ENCODE data around the gene ASCL5. TPM values are rescaled to one million over a fixed set of nuclear protein-coding genes. Genes with fewer than 3 reads are reported as not detected.

ASCL5 gene
- total and polyA plus RNA-seq, 2 of the 13 experiments (the other 11 are each of a cell fraction or from before 2014, with no cell fraction given): not detected

- ATAC-seq: no peak
Measured at GRCh38 chr1:201108614-201109013, 18.4 kb downstream of the ASCL5 start.

More at GRCh38 chr1:201108614-201109013, 18.4 kb downstream of the ASCL5 start:
- no peak overlapping the region for H3K4me3 ChIP-seq (replicated peaks in 1 of 3; ENCODE audit: insufficient read depth in 1 of 3, low read depth in 2 of 3, low read length in 3 of 3)
- DNase-seq (ENCODE audit: low spot score) (no peak), FAIRE-seq (no peak)
- H3K27ac ChIP-seq (ENCODE audit: extremely low read length, insufficient read depth, low read length): no peak overlapping the region
- CTCF ChIA-PET (ENCODE audit: low intra/inter-chr PET ratio, low total read pairs): no interaction called here
- no peak overlapping the region for H3K4me2 ChIP-seq (ENCODE audit: low read depth, low read length)
- peaks cover 0 to 17% of the 10 kb centered on the region in 2 experiments; a peak in 3 of 5 replicates for H3K27me3 ChIP-seq (ENCODE audit: control insufficient read depth in 1 of 2, insufficient read depth in 2 of 2, low read length in 2 of 2)
- H3K79me2 ChIP-seq (ENCODE audit: insufficient read depth, low read length): no peaks in the 10 kb centered on the region
- no peak overlapping the region for H3K9ac ChIP-seq (ENCODE audit: insufficient read depth, low read depth, low read length)
- intact Hi-C loops (cut with micrococcal nuclease; ENCODE audit: unreplicated experiment) (no loop called here), in situ Hi-C loops (cut with HindIII; ENCODE audit: extremely low pct_ligation_motif_present, low pct_unique_long_range_greater_than_20kb) (no loop called here)
- TF ChIP-seq FLYWCH1 (CRISPR knock-in tag; IDR thresholded peaks at IDR 0.05) (no peak), ETV5 (CRISPR knock-in tag; IDR thresholded peaks at IDR 0.05; ENCODE audit: borderline replicate concordance) (no peak), SRSF1 (optimal IDR thresholded peaks at IDR 0.05; ENCODE audit: low read depth, low read length) (no peak), PLRG1 (conservative IDR thresholded peaks at IDR 0.05) (no peak), HNRNPUL1 (IDR thresholded peaks at IDR 0.05; ENCODE audit: low read depth, low read length) (no peak), IRF1 (CRISPR knock-in tag; IDR thresholded peaks at IDR 0.05; ENCODE audit: low read depth) (no peak), ZFX (CRISPR knock-in tag; IDR thresholded peaks at IDR 0.05; ENCODE audit: low read depth) (no peak), KAT8 (CRISPR knock-in tag; IDR thresholded peaks at IDR 0.05) (no peak), ZNF777 (CRISPR knock-in tag; IDR thresholded peaks at IDR 0.05) (no peak), ZFP37 (CRISPR knock-in tag; IDR thresholded peaks at IDR 0.05; ENCODE audit: borderline replicate concordance) (no peak), SIX1 (CRISPR knock-in tag; IDR thresholded peaks at IDR 0.05; ENCODE audit: borderline replicate concordance) (no peak)
- TF ChIP-seq, protein P1, sequence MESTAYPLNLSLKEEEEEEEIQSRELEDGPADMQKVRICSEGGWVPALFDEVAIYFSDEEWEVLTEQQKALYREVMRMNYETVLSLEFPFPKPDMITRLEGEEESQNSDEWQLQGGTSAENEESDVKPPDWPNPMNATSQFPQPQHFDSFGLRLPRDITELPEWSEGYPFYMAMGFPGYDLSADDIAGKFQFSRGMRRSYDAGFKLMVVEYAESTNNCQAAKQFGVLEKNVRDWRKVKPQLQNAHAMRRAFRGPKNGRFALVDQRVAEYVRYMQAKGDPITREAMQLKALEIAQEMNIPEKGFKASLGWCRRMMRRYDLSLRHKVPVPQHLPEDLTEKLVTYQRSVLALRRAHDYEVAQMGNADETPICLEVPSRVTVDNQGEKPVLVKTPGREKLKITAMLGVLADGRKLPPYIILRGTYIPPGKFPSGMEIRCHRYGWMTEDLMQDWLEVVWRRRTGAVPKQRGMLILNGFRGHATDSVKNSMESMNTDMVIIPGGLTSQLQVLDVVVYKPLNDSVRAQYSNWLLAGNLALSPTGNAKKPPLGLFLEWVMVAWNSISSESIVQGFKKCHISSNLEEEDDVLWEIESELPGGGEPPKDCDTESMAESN (CRISPR knock-in tag; conservative IDR thresholded peaks at IDR 0.05): no peak
- WGBS (ENCODE audit: low lambda C conversion rate): 38% methylated on average over 1 of the region's 1 CpG
- H4K20me1 ChIP-seq (ENCODE audit: insufficient read depth, low read length): no peaks in the 10 kb centered on the region
- no peaks in the 10 kb centered on the region for H3K4me1 ChIP-seq (ENCODE audit: insufficient read depth, low read length)
- no TSS peak for BruUV-seq (replicated peaks)
- H3K36me3 ChIP-seq (replicated peaks in 1 of 2; ENCODE audit: control insufficient read depth in 1 of 2, insufficient read depth in 2 of 2, low read length in 2 of 2): no peaks in the 10 kb centered on the region
- POLR2A ChIA-PET: no interaction called here
- no peak overlapping the region for H2AFZ ChIP-seq (ENCODE audit: low read length)
- no peaks in the 10 kb centered on the region for H3K9me3 ChIP-seq (ENCODE audit: low read length)
